ENCODE data around the gene OPRL1. TPM values are rescaled to one million over a fixed set of nuclear protein-coding genes. Genes with fewer than 3 reads are reported as not detected.

OPRL1 gene
- total RNA-seq, 1 donor, result 0.72 TPM

GRCh38 chr20:64148581-64148980 is 68.7 kb downstream of the OPRL1 start:
- Histone ChIP-seq H3K79me2 (ENCODE audit: insufficient read depth, low read length) (no peaks in the 10 kb centered on the region), H3K4me2 (ENCODE audit: insufficient read depth, low read length) (no peak overlapping the region), H3K4me3 (ENCODE audit: insufficient read depth, low read length) (no peak overlapping the region)

GRCh38 chr20:64149141-64149540 is 69.3 kb downstream of the OPRL1 start:
- Histone ChIP-seq H3K27me3 (ENCODE audit: insufficient read depth, low read length) (no peaks in the 10 kb centered on the region), H4K20me1 (ENCODE audit: insufficient read depth, low read length) (peaks cover 4% of the 10 kb centered on the region), H3K27ac (ENCODE audit: low read depth, low read length) (no peak overlapping the region), H3K4me1 (ENCODE audit: insufficient read depth, low read length) (no peaks in the 10 kb centered on the region), H3K36me3 (ENCODE audit: insufficient read depth, low read length) (no peaks in the 10 kb centered on the region), H2AFZ (ENCODE audit: low read length) (no peak overlapping the region), H3K4me3 (ENCODE audit: insufficient read depth, low read length) (no peak overlapping the region), H3K4me2 (ENCODE audit: insufficient read depth, low read length) (no peak overlapping the region), H3K9me3 (ENCODE audit: low read depth, low read length) (peaks cover 7% of the 10 kb centered on the region), H3K79me2 (ENCODE audit: insufficient read depth, low read length) (no peaks in the 10 kb centered on the region)
- no peak for TF ChIP-seq CTCF (IDR thresholded peaks at IDR 0.05; ENCODE audit: extremely low read depth, low read depth, low read length)
- DNase-seq (ENCODE audit: insufficient read length, low spot score, missing footprints), result no peak

More at GRCh38 chr20:64148581-64148980, 68.7 kb downstream of the OPRL1 start:
- H4K20me1 ChIP-seq (ENCODE audit: insufficient read depth, low read length), result peaks cover 4% of the 10 kb centered on the region
- H3K27me3 ChIP-seq (ENCODE audit: insufficient read depth, low read length), result no peaks in the 10 kb centered on the region
- no peak overlapping the region for H2AFZ ChIP-seq (ENCODE audit: low read length)
- H3K4me1 ChIP-seq (ENCODE audit: insufficient read depth, low read length), result no peaks in the 10 kb centered on the region
- peak; percentile 39 for DNase-seq (ENCODE audit: insufficient read length, low spot score, missing footprints)
- no peak overlapping the region for H3K27ac ChIP-seq (ENCODE audit: low read depth, low read length)
- TF ChIP-seq CTCF (IDR thresholded peaks at IDR 0.05; ENCODE audit: extremely low read depth, low read depth, low read length), result no peak
- no peaks in the 10 kb centered on the region for H3K36me3 ChIP-seq (ENCODE audit: insufficient read depth, low read length)
- H3K9me3 ChIP-seq (ENCODE audit: low read depth, low read length), result peaks cover 7% of the 10 kb centered on the region

DNA sequence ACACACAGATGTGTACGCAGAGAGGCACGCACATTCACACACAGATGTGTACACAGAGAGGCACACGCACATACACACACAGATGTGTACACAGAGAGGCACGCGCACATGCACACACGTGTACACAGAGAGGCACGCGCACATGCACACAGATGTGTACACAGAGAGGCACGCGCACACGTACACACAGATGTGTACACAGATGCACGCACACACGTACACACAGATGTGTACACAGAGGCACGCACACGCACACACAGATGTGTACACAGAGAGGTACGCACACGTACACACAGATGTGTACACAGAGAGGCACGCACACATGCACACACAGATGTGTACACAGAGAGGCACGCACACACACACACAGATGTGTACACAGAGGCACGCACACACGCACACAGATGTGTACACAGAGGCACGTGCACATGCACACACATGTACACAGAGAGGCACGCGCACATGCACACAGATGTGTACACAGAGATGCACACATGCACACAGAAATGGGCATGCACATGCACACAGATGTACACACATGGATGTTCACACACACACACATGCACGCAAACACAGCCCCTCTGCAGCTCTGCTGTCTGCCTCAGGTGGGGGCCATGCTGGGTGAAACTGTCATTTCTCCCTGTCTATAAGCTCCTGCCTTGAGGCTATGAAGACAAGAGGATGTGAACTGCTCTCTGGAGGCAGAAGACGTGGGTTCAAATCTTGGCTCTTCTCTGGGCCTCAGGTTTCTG is 70.1 kb downstream of the OPRL1 start:
- no peak overlapping the region for H3K4me2 ChIP-seq (ENCODE audit: insufficient read depth, low read length)
- peaks cover 4% of the 10 kb centered on the region for H4K20me1 ChIP-seq (ENCODE audit: insufficient read depth, low read length)
- DNase-seq (ENCODE audit: insufficient read length, low spot score, missing footprints), result no peak
- H3K79me2 ChIP-seq (ENCODE audit: insufficient read depth, low read length), result no peaks in the 10 kb centered on the region
- no peaks in the 10 kb centered on the region for H3K36me3 ChIP-seq (ENCODE audit: insufficient read depth, low read length)
- H3K27me3 ChIP-seq (ENCODE audit: insufficient read depth, low read length), result no peaks in the 10 kb centered on the region
- H2AFZ ChIP-seq (ENCODE audit: low read length), result no peak overlapping the region
- no peak overlapping the region for H3K4me3 ChIP-seq (ENCODE audit: insufficient read depth, low read length)
- H3K9me3 ChIP-seq (ENCODE audit: low read depth, low read length), result peaks cover 6% of the 10 kb centered on the region
- no peaks in the 10 kb centered on the region for H3K4me1 ChIP-seq (ENCODE audit: insufficient read depth, low read length)
- no peak for TF ChIP-seq CTCF (IDR thresholded peaks at IDR 0.05; ENCODE audit: extremely low read depth, low read depth, low read length)
- no peak overlapping the region for H3K27ac ChIP-seq (ENCODE audit: low read depth, low read length)

Small RNA genes within 50 kb of the gene (small RNA-seq; reads per million reads assigned to genes)
- not detected for gene AL355803.1
- 0.45 reads per million for gene MIR6813

Other genes starting within 250 kb of the OPRL1 start
- under 0.01 and 0.36 TPM in 2 replicates for gene ZBTB46, start 248.8 kb upstream of the OPRL1 start, total RNA-seq
- not detected in 2 replicates for gene ABHD16B, start 218.6 kb upstream of the OPRL1 start, total RNA-seq
- 99.6 and 115 TPM in 2 replicates for gene TPD52L2, start 214.8 kb upstream of the OPRL1 start, total RNA-seq
- 41.5 and 53.9 TPM in 2 replicates for gene DNAJC5, start 185.0 kb upstream of the OPRL1 start, total RNA-seq
- gene UCKL1, start 123.7 kb upstream of the OPRL1 start, total RNA-seq, result 21.0 and 23.9 TPM in 2 replicates
- 12.1 and 14.5 TPM in 2 replicates for gene ZNF512B, start 110.2 kb upstream of the OPRL1 start, total RNA-seq
- 0.59 and 1.4 TPM in 2 replicates for gene SAMD10, start 100.4 kb upstream of the OPRL1 start, total RNA-seq
- 47.1 and 56.1 TPM in 2 replicates for gene PRPF6, start 99.0 kb upstream of the OPRL1 start, total RNA-seq
- gene C20orf204, start 43.9 kb upstream of the OPRL1 start, total RNA-seq, result 0.59 and 1.1 TPM in 2 replicates
- under 0.01 TPM in 2 replicates for gene SOX18, start 30.4 kb upstream of the OPRL1 start, total RNA-seq
- 28.9 and 31.5 TPM in 2 replicates for gene TCEA2, start 16.9 kb upstream of the OPRL1 start, total RNA-seq
- gene RGS19, start 564 bp upstream of the OPRL1 start, total RNA-seq, result 5.3 and 6.9 TPM in 2 replicates
- 0.72 TPM in 1 of 2 replicates, not detected in the other for gene LKAAEAR1, start 4.3 kb downstream of the OPRL1 start, total RNA-seq
- gene NPBWR2, start 27.5 kb downstream of the OPRL1 start, total RNA-seq, result not detected in 2 replicates
- not detected in 2 replicates for gene MYT1, start 84.4 kb downstream of the OPRL1 start, total RNA-seq
- 51.0 and 59.4 TPM in 2 replicates for gene PCMTD2, start 175.7 kb downstream of the OPRL1 start, total RNA-seq

All from osteoblast (primary cell).